HCT116 (cell line): ENCODE data around the gene TAGLN.

Experiments
- EZH2 ChIP-seq: fragments of 200-600 bp; sonication (generic); IDR thresholded peaks from 2 replicates; pipeline ENCODE4 v1.6.1; 2017; ENCODE audit warnings: antibody characterized with exemption, mixed run types
- EZH2phosphoT487 ChIP-seq: fragments of 200-600 bp; IDR thresholded peaks from 2 replicates; pipeline ENCODE4 v1.6.1; 2018; ENCODE audit warnings: antibody characterized with exemption, borderline replicate concordance
- POLR2A ChIP-seq: IDR thresholded peaks from 2 replicates; pipeline ENCODE4 v1.7.0; 2011; ENCODE audit warnings: borderline replicate concordance; ENCODE audit not compliant: insufficient read depth, insufficient read length; ENCODE audit errors: extremely low read depth
- SP1 ChIP-seq: IDR thresholded peaks from 2 replicates; pipeline ENCODE4 v1.6.1; 2012; ENCODE audit warnings: low read depth
- TCF7L2 ChIP-seq: IDR thresholded peaks from 2 replicates; pipeline ENCODE4 v1.7.0; 2011; ENCODE audit warnings: borderline replicate concordance, inconsistent platforms; ENCODE audit not compliant: insufficient read depth, insufficient read length; ENCODE audit errors: extremely low read depth
- YY1 ChIP-seq: IDR thresholded peaks from 2 replicates; pipeline ENCODE4 v1.6.1; 2011; ENCODE audit warnings: low read length, low read depth, moderate library complexity, mild to moderate bottlenecking; ENCODE audit not compliant: insufficient replicate concordance; ENCODE audit errors: extremely low read depth
- TF ChIP-seq, protein P1 (sequence below), 3 experiments: fragments of 200-600 bp in 1 of 3; sonication (generic) in 1 of 3; IDR thresholded peaks in 2 of 3; conservative IDR thresholded peaks in 1 of 3; 2 replicates each; pipeline ENCODE4 v1.5.1; 2012 to 2017; ENCODE audit warnings: low read depth in 2 of 3, low read length in 2 of 3, antibody characterized with exemption in 1 of 3, borderline replicate concordance in 1 of 3, control low read depth in 1 of 3, mild to moderate bottlenecking in 1 of 3, mixed read lengths in 1 of 3, mixed run types in 1 of 3, moderate library complexity in 1 of 3; ENCODE audit not compliant: insufficient read depth in 1 of 3
- TF ChIP-seq, protein P2 (sequence below): IDR thresholded peaks from 2 replicates; pipeline ENCODE4 v1.6.1; 2012; ENCODE audit warnings: low read depth

DNA sequence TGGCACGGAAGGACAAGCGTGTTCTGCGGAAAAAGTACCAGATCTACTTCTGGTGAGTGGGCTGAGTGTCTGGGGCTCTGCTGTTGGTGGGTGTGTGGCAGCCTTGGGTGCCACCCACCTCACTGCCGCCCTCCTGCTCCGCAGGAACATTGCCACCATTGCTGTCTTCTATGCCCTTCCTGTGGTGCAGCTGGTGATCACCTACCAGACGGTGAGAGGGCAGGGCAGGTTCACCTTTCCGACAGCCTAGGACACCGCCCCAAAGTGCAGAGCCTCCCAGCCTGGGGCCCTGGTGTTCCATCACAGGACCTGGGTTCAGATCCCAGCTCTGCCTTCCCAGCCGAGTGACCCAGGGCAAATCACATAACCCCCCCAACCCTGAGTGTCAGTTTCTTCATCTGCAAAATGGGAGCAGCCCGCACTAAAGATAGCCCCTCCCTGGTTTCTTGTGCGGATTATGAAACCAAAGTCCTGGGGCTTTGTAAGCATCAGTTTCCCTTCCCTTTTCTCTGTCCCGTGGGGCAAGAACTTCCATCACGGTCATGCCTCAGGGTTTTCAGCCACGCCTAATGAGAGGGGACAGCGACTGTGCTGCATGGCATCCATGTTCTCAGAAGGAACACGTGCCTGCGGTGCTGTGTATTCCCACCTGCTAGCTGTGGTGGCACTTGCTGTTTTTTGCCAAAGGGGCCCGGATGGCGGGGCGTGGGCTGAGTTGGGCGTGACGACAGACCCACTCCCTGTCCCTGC lies 9.8 kb upstream of the TAGLN start:
- TF ChIP-seq, protein P1, sequence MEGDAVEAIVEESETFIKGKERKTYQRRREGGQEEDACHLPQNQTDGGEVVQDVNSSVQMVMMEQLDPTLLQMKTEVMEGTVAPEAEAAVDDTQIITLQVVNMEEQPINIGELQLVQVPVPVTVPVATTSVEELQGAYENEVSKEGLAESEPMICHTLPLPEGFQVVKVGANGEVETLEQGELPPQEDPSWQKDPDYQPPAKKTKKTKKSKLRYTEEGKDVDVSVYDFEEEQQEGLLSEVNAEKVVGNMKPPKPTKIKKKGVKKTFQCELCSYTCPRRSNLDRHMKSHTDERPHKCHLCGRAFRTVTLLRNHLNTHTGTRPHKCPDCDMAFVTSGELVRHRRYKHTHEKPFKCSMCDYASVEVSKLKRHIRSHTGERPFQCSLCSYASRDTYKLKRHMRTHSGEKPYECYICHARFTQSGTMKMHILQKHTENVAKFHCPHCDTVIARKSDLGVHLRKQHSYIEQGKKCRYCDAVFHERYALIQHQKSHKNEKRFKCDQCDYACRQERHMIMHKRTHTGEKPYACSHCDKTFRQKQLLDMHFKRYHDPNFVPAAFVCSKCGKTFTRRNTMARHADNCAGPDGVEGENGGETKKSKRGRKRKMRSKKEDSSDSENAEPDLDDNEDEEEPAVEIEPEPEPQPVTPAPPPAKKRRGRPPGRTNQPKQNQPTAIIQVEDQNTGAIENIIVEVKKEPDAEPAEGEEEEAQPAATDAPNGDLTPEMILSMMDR (IDR thresholded peaks at IDR 0.05 in 2 of 3, conservative IDR thresholded peaks at IDR 0.05 in 1 of 3; ENCODE audit: borderline replicate concordance in 1 of 3, insufficient read depth in 1 of 3, low read depth in 2 of 3, low read length in 2 of 3): no peak
- TF ChIP-seq, protein P2, sequence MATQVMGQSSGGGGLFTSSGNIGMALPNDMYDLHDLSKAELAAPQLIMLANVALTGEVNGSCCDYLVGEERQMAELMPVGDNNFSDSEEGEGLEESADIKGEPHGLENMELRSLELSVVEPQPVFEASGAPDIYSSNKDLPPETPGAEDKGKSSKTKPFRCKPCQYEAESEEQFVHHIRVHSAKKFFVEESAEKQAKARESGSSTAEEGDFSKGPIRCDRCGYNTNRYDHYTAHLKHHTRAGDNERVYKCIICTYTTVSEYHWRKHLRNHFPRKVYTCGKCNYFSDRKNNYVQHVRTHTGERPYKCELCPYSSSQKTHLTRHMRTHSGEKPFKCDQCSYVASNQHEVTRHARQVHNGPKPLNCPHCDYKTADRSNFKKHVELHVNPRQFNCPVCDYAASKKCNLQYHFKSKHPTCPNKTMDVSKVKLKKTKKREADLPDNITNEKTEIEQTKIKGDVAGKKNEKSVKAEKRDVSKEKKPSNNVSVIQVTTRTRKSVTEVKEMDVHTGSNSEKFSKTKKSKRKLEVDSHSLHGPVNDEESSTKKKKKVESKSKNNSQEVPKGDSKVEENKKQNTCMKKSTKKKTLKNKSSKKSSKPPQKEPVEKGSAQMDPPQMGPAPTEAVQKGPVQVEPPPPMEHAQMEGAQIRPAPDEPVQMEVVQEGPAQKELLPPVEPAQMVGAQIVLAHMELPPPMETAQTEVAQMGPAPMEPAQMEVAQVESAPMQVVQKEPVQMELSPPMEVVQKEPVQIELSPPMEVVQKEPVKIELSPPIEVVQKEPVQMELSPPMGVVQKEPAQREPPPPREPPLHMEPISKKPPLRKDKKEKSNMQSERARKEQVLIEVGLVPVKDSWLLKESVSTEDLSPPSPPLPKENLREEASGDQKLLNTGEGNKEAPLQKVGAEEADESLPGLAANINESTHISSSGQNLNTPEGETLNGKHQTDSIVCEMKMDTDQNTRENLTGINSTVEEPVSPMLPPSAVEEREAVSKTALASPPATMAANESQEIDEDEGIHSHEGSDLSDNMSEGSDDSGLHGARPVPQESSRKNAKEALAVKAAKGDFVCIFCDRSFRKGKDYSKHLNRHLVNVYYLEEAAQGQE: no peak
- TF ChIP-seq SP1 (no peak), EZH2phosphoT487 (no peak), EZH2 (no peak), TCF7L2 (no peak), POLR2A (no peak), YY1 (no peak)
